K562 (cell line): ENCODE data around the gene TMSB4X. TPM values are rescaled to one million over a fixed set of nuclear protein-coding genes. Genes with fewer than 3 reads are reported as not detected.

Experiments
- ATAC-seq: fragments of 200-7000 bp; cut with Tn5 transposase; 3 replicates; pipeline ENCODE4 v1.9.1; 2020; ENCODE audit warnings: moderate library complexity
- BruUV-seq: library from RNA; stranded (reverse); fragments of 400-500 nt; replicated peaks from 2 replicates; lab custom pipeline; 2021; lab: Mats Ljungman, UMichigan
- CTCF ChIA-PET: fragments of 300-600 bp; formaldehyde crosslinking; extraction: SDS; loops from one replicate; lab custom pipeline; 2021; ENCODE audit warnings: low intra/inter-chr PET ratio; lab: Yijun Ruan, JAX
- POLR2A ChIA-PET: fragments of 300-600, 350-650 bp; sonication (Branson Sonifier 250); formaldehyde crosslinking; extraction: SDS; loops from one replicate; lab custom pipeline; 2021; ENCODE audit warnings: antibody characterized with exemption, inconsistent platforms; lab: Yijun Ruan, JAX
- DNase-seq, 4 experiments: peaks; one replicate each; pipeline versions ENCODE4 v3.0.0 to v3.0.0-alpha.2; 2011 to 2018; ENCODE audit warnings: low spot score in 3 of 4, mixed read lengths in 3 of 4; ENCODE audit errors: extremely low read depth in 1 of 4
- FAIRE-seq: peaks from 2 replicates; lab custom pipeline; 2011; peaks lifted over from hg19 to GRCh38; lab: Jason Lieb, UNC
- H2AFZ ChIP-seq: 2 replicates; pipeline ENCODE4 v1.6.0; 2011; ENCODE audit warnings: low read depth, low read length, control low read depth, inconsistent platforms
- H3K27ac ChIP-seq: fragments of 200-600 bp; 3 replicates; pipeline ENCODE4 v1.8.0; 2011; ENCODE audit warnings: low read depth, mild to moderate bottlenecking, control low read depth, inconsistent platforms, low read length, moderate library complexity, mixed read lengths; ENCODE audit errors: extremely low read depth
- H3K27me3 ChIP-seq, 2 experiments: fragments of 300-600 bp in 1 of 2; 2 replicates in 1 of 2; 3 replicates in 1 of 2; pipeline versions ENCODE4 v1.6.0 to v1.8.0; 2011; ENCODE audit warnings: inconsistent platforms in 2 of 2, low read length in 2 of 2, mild to moderate bottlenecking in 1 of 2, mixed read lengths in 1 of 2, moderate library complexity in 1 of 2; ENCODE audit not compliant: control insufficient read depth in 2 of 2, insufficient read depth in 2 of 2
- H3K36me3 ChIP-seq: fragments of 300-600 bp; 3 replicates; pipeline ENCODE4 v1.8.0; 2011; ENCODE audit warnings: mild to moderate bottlenecking, low read length, inconsistent platforms; ENCODE audit not compliant: control insufficient read depth, insufficient read depth
- H3K4me1 ChIP-seq, 2 experiments: fragments of 200-600 bp in 1 of 2; replicated peaks in 1 of 2; 2 replicates in 1 of 2; 3 replicates in 1 of 2; pipeline versions ENCODE4 v1.5.1 to v1.8.0; 2011; ENCODE audit warnings: inconsistent platforms in 2 of 2, low read length in 2 of 2, mild to moderate bottlenecking in 1 of 2, mixed read lengths in 1 of 2, moderate library complexity in 1 of 2; ENCODE audit not compliant: control insufficient read depth in 2 of 2, insufficient read depth in 2 of 2
- H3K4me2 ChIP-seq: 2 replicates; pipeline ENCODE4 v1.6.1; 2011; ENCODE audit warnings: low read length, control low read depth, inconsistent platforms, mixed read lengths; ENCODE audit not compliant: insufficient read depth
- H3K4me3 ChIP-seq: fragments of 200-600 bp; sonication (generic), shearing (Covaris generic); 2 replicates; pipeline ENCODE4 v1.5.1; 2016; ENCODE audit warnings: control low read depth, inconsistent platforms
- H3K79me2 ChIP-seq: fragments of 200-600 bp; 3 replicates; pipeline ENCODE4 v1.8.0; 2011; ENCODE audit warnings: low read length, inconsistent platforms; ENCODE audit not compliant: control insufficient read depth, insufficient read depth
- H3K9ac ChIP-seq, 2 experiments: 2 replicates each; pipeline versions ENCODE4 v1.6.0 to v1.6.1; 2011; ENCODE audit warnings: low read depth in 2 of 2, low read length in 2 of 2, control low read depth in 1 of 2, inconsistent platforms in 1 of 2, mild to moderate bottlenecking in 1 of 2, mixed read lengths in 1 of 2; ENCODE audit not compliant: insufficient read depth in 1 of 2
- H3K9me1 ChIP-seq: one replicate; pipeline ENCODE4 v1.6.0; 2011; ENCODE audit warnings: inconsistent platforms, mild to moderate bottlenecking, low read length, moderate library complexity; ENCODE audit not compliant: control insufficient read depth, insufficient read depth
- H3K9me3 ChIP-seq: replicated peaks from 2 replicates; pipeline ENCODE4 v1.5.1; 2011; ENCODE audit warnings: low read depth, low read length, inconsistent platforms; ENCODE audit not compliant: control insufficient read depth, insufficient read depth
- H4K20me1 ChIP-seq: replicated peaks from 2 replicates; pipeline ENCODE4 v1.6.1; 2011; ENCODE audit warnings: low read length, inconsistent platforms, mixed read lengths; ENCODE audit not compliant: control insufficient read depth, insufficient read depth
- FIP1L1 ChIP-seq: fragments of 200-400 bp; formaldehyde crosslinking; IDR thresholded peaks from 2 replicates; pipeline ENCODE4 v1.6.1; 2018; ENCODE audit warnings: mild to moderate bottlenecking, low read depth, low read length; ENCODE audit not compliant: poor library complexity, severe bottlenecking
- GABPA ChIP-seq: fragments of 200-800 bp; sonication (Bioruptor generic); conservative IDR thresholded peaks from 2 replicates; pipeline ENCODE4 v1.6.1; 2016; ENCODE audit warnings: low read depth, missing genetic modification characterization, missing compliant biosample characterization
- IFI16 ChIP-seq: fragments of 250-450 bp; sonication (Bioruptor Pico); IDR thresholded peaks from 2 replicates; pipeline ENCODE4 v2.1.2; 2022; ENCODE audit warnings: mild to moderate bottlenecking, inconsistent platforms
- KAT7 ChIP-seq: sonication (generic); formaldehyde crosslinking; IDR thresholded peaks from 2 replicates; pipeline ENCODE4 v1.8.0; 2022; ENCODE audit warnings: missing genetic modification reagents, mild to moderate bottlenecking, borderline replicate concordance
- KDM1A ChIP-seq, 2 experiments: fragments of 450-650 bp; IDR thresholded peaks; 2 replicates each; pipeline ENCODE4 v1.6.1; 2016; ENCODE audit warnings: mild to moderate bottlenecking in 2 of 2
- NFRKB ChIP-seq: fragments of 450-650 bp; IDR thresholded peaks from 2 replicates; pipeline ENCODE4 v1.6.1; 2016; ENCODE audit warnings: low read depth
- RBBP5 ChIP-seq: fragments of 200-600 bp; sonication (generic); IDR thresholded peaks from 2 replicates; pipeline ENCODE4 v1.6.1; 2012; ENCODE audit warnings: borderline replicate concordance, mild to moderate bottlenecking, low read length, control low read depth, inconsistent platforms; ENCODE audit not compliant: insufficient read depth, poor library complexity, severe bottlenecking
- ZBED1 ChIP-seq: IDR thresholded peaks from 2 replicates; pipeline ENCODE4 v1.6.1; 2014
- ZFPM2 ChIP-seq: fragments of 250-450 bp; sonication (Bioruptor Pico); IDR thresholded peaks from 2 replicates; pipeline ENCODE4 v1.5.1; 2022; ENCODE audit warnings: mild to moderate bottlenecking
- ZNF347 ChIP-seq: fragments of 450-650 bp; formaldehyde crosslinking; IDR thresholded peaks from 2 replicates; pipeline ENCODE4 v1.4.0; 2020; ENCODE audit warnings: low read depth, mild to moderate bottlenecking, moderate library complexity
- ZNF57 ChIP-seq: fragments of 450-650 bp; formaldehyde crosslinking; IDR thresholded peaks from 2 replicates; pipeline ENCODE4 v1.4.0; 2020; ENCODE audit warnings: mild to moderate bottlenecking, moderate library complexity
- WGBS: fragments of 100-300 bp; shearing (Covaris generic); methylation state at CpG from one replicate; pipeline ENCODE4 v1.1.6; 2016; ENCODE audit warnings: low coverage, mixed read lengths; ENCODE audit not compliant: insufficient coverage; ENCODE audit errors: missing lambda C conversion rate; 5-methylcytosine and 5-hydroxymethylcytosine counted together
- in situ Hi-C: fragments of 300-500 bp; cut with MboI; formaldehyde crosslinking; loops from 4 replicates; pipeline ENCODE4 v1.15.0; 2018; ENCODE audit warnings: inconsistent platforms, mixed read lengths
- intact Hi-C: fragments of 100-400 bp; cut with micrococcal nuclease; formaldehyde crosslinking; loops from 2 replicates; pipeline ENCODE4 v1.14.2; 2022
- polyA plus RNA-seq, 8 experiments: library from polyadenylated mRNA; depleted of rRNA in 4 of 8; stranded (reverse) in 5 of 8; unstranded in 3 of 8; fragments of >200 nt; fragmentation: Nextera tagmentation in 2 of 8; fragmentation: Illumina TruSeq in 1 of 8; extraction: Ambion mirVana in 2 of 8; extraction: Trizol in 1 of 8; gene quantifications; 2 replicates each; pipeline versions ENCODE4 v1.2.1 to v1.2.3, GENCODE V29; 2011 to 2014; ENCODE audit warnings: inconsistent platforms in 1 of 8, missing spikeins in 1 of 8
- total RNA-seq, 7 experiments: library from RNA; depleted of rRNA in 6 of 7; stranded (reverse); fragments of >200 nt in 6 of 7; fragmentation: Illumina TruSeq in 2 of 7; extraction: Trizol in 2 of 7; gene quantifications; 2 replicates each; pipeline versions ENCODE4 v1.2.1 to v1.2.3, GENCODE V29; 2011 to 2021; ENCODE audit warnings: low replicate concordance in 1 of 7
- TF ChIP-seq, protein P1 (sequence below): IDR thresholded peaks from 3 replicates; pipeline ENCODE4 v1.6.1; 2011; ENCODE audit warnings: borderline replicate concordance, mild to moderate bottlenecking; ENCODE audit not compliant: insufficient read length, insufficient read depth
- TF ChIP-seq, protein P2 (sequence below): fragments of 250-450 bp; sonication (Bioruptor Pico); IDR thresholded peaks from 2 replicates; pipeline ENCODE4 v1.4.0; 2020; ENCODE audit warnings: mild to moderate bottlenecking, moderate library complexity
- TF ChIP-seq, protein P3 (sequence below): fragments of 250-450 bp; sonication (Bioruptor Pico); IDR thresholded peaks from 2 replicates; pipeline ENCODE4 v1.4.0; 2020; ENCODE audit warnings: borderline replicate concordance
- TF ChIP-seq, protein P4 (sequence below), 2 experiments: IDR thresholded peaks in 1 of 2; conservative IDR thresholded peaks in 1 of 2; 2 replicates each; pipeline ENCODE4 v1.6.1; 2016; ENCODE audit warnings: low read depth in 2 of 2, mild to moderate bottlenecking in 1 of 2, missing compliant biosample characterization in 1 of 2, missing genetic modification characterization in 1 of 2, moderate library complexity in 1 of 2

Gene TMSB4X
- total and polyA plus RNA-seq, 9 of the 15 experiments (the other 6 are each of a cell fraction or from before 2014, with no cell fraction given) = 1,035 to 2,035 (median 1,529) TPM

DNA sequence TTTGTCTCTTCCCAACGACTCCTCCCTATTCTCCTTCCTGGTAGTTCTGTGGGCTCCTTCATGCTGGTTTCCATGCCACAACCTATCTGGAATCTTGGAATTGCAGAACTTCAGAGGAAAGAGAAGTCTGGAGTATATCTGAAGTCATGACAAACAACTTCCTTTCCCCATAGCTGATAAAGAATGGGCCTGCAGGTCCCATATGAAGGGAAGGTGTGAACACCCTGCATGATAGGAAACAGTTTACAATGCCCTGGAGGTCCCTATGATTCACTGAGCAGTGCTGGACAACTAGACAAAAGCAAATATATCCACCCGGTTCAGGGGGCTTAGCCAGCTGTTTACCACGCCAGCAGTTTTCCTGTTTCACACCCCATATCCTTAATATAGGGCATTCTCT lies 50.1 kb downstream of the TMSB4X start:
- Histone ChIP-seq H3K36me3 (no peaks in the 10 kb centered on the region), H3K4me3 (no peak overlapping the region), H3K27me3 (no peaks in the 10 kb centered on the region), H4K20me1 (no peaks in the 10 kb centered on the region), H3K27ac (no peak overlapping the region), H3K4me2 (no peak overlapping the region), H3K4me1 (peaks cover 0 to 9% of the 10 kb centered on the region in 2 experiments; a peak in 4 of 5 replicates), H3K79me2 (no peaks in the 10 kb centered on the region), H2AFZ (peak overlapping the region; percentile 19), H3K9me1 (no peaks in the 10 kb centered on the region), H3K9ac (no peak overlapping the region), H3K9me3 (no peaks in the 10 kb centered on the region)
- BruUV-seq = no TSS peak
- intact Hi-C loops (no loop called here), in situ Hi-C loops (no loop called here)
- WGBS = 51% methylated on average over 3 of the region's 3 CpGs
- CTCF ChIA-PET = no interaction called here
- DNase-seq = no peak
- FAIRE-seq = no peak
- ATAC-seq = no peak
- POLR2A ChIA-PET = interaction anchor here (0.9 kb wide), 1 partner anchor 36 kb away, joined by 3 read pairs; no protein-coding TSS in a partner anchor
- TF ChIP-seq, protein P1, sequence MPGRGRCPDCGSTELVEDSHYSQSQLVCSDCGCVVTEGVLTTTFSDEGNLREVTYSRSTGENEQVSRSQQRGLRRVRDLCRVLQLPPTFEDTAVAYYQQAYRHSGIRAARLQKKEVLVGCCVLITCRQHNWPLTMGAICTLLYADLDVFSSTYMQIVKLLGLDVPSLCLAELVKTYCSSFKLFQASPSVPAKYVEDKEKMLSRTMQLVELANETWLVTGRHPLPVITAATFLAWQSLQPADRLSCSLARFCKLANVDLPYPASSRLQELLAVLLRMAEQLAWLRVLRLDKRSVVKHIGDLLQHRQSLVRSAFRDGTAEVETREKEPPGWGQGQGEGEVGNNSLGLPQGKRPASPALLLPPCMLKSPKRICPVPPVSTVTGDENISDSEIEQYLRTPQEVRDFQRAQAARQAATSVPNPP = no peak
- no peak for TF ChIP-seq ZNF57 (CRISPR knock-in tag)
- TF ChIP-seq, protein P2, sequence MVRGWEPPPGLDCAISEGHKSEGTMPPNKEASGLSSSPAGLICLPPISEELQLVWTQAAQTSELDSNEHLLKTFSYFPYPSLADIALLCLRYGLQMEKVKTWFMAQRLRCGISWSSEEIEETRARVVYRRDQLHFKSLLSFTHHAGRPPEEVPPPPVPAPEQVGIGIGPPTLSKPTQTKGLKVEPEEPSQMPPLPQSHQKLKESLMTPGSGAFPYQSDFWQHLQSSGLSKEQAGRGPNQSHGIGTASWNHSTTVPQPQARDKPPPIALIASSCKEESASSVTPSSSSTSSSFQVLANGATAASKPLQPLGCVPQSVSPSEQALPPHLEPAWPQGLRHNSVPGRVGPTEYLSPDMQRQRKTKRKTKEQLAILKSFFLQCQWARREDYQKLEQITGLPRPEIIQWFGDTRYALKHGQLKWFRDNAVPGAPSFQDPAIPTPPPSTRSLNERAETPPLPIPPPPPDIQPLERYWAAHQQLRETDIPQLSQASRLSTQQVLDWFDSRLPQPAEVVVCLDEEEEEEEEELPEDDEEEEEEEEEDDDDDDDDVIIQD (CRISPR knock-in tag) = no peak
- no peak for TF ChIP-seq KAT7 (CRISPR knock-in tag)
- TF ChIP-seq, protein P3, sequence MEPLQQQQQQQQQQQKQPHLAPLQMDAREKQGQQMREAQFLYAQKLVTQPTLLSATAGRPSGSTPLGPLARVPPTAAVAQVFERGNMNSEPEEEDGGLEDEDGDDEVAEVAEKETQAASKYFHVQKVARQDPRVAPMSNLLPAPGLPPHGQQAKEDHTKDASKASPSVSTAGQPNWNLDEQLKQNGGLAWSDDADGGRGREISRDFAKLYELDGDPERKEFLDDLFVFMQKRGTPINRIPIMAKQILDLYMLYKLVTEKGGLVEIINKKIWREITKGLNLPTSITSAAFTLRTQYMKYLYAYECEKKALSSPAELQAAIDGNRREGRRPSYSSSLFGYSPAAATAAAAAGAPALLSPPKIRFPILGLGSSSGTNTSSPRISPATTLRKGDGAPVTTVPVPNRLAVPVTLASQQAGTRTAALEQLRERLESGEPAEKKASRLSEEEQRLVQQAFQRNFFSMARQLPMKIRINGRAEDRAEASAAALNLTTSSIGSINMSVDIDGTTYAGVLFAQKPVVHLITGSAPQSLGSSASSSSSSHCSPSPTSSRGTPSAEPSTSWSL (CRISPR knock-in tag) = no peak
- TF ChIP-seq, protein P4, sequence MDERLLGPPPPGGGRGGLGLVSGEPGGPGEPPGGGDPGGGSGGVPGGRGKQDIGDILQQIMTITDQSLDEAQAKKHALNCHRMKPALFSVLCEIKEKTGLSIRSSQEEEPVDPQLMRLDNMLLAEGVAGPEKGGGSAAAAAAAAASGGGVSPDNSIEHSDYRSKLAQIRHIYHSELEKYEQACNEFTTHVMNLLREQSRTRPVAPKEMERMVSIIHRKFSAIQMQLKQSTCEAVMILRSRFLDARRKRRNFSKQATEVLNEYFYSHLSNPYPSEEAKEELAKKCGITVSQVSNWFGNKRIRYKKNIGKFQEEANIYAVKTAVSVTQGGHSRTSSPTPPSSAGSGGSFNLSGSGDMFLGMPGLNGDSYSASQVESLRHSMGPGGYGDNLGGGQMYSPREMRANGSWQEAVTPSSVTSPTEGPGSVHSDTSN (CRISPR knock-in tag; IDR thresholded peaks at IDR 0.05; ENCODE audit: low read depth) = no peak
- TF ChIP-seq, protein P4 (tag; conservative IDR thresholded peaks at IDR 0.05; ENCODE audit: low read depth) = no peak
- TF ChIP-seq FIP1L1 = no peak
- TF ChIP-seq GABPA (tag) = no peak
- no peak for TF ChIP-seq ZFPM2 (CRISPR knock-in tag)
- TF ChIP-seq ZNF347 (CRISPR knock-in tag) = no peak
- no peak for TF ChIP-seq ZBED1
- no peak for TF ChIP-seq NFRKB
- no peak for TF ChIP-seq IFI16 (CRISPR knock-in tag)
- TF ChIP-seq KDM1A (IDR thresholded peaks at IDR 0.05) = no peak
- TF ChIP-seq RBBP5 = no peak
